GM12892 (cell line): ENCODE data around the gene SNRNP25.

Experiments
- POLR2A ChIP-seq: IDR thresholded peaks from 2 replicates; pipeline ENCODE4 v1.6.1; 2011; ENCODE audit warnings: low read depth, low read length, control low read depth
- POLR2AphosphoS5 ChIP-seq: IDR thresholded peaks from 2 replicates; pipeline ENCODE4 v1.6.1; 2011; ENCODE audit warnings: low read depth, low read length, control low read depth
- TAF1 ChIP-seq: IDR thresholded peaks from 2 replicates; pipeline ENCODE4 v1.6.1; 2011; ENCODE audit warnings: low read depth, mild to moderate bottlenecking, control low read depth, low read length, borderline replicate concordance

GRCh38 chr16:77273-77806 is 23.7 kb downstream of the SNRNP25 start:
- TF ChIP-seq POLR2AphosphoS5: no peak
- TF ChIP-seq POLR2A: peak; percentile 45; the same call in 1 of the 2 replicates
- no peak for TF ChIP-seq TAF1
